Endothelial cell of umbilical vein (primary cell): ENCODE data around the gene GORASP2. TPM values are rescaled to one million over a fixed set of nuclear protein-coding genes. Genes with fewer than 3 reads are reported as not detected.

ENCODE experiments used
- BruUV-seq: library from RNA; stranded (reverse); fragments of 400-500 nt; replicated peaks from 2 replicates; lab custom pipeline; 2021; lab: Mats Ljungman, UMichigan
- CTCF ChIA-PET: fragments of 300-600, 350-600 bp; sonication (Branson Sonifier 250); formaldehyde crosslinking; loops from one replicate; lab custom pipeline; 2021; ENCODE audit warnings: antibody characterized with exemption, inconsistent platforms; lab: Charles Lee
- POLR2A ChIA-PET: fragments of 300-600, 350-600 bp; sonication (Branson Sonifier 250); formaldehyde crosslinking; loops from one replicate; lab custom pipeline; 2021; ENCODE audit warnings: antibody characterized with exemption, inconsistent platforms; lab: Charles Lee
- DNase-seq: peaks from one replicate; pipeline ENCODE4 v3.0.0-alpha.2; 2011; ENCODE audit warnings: low read depth, low spot score
- FAIRE-seq: peaks from 2 replicates; lab custom pipeline; 2011; peaks lifted over from hg19 to GRCh38; lab: Jason Lieb, UNC
- H2AFZ ChIP-seq: 2 replicates; pipeline ENCODE4 v1.6.0; 2012; ENCODE audit warnings: low read depth, low read length, control low read depth, inconsistent platforms
- H3K27ac ChIP-seq: 2 replicates; pipeline ENCODE4 v1.5.1; 2011; ENCODE audit warnings: low read depth, mild to moderate bottlenecking, control low read depth, low read length, moderate library complexity; ENCODE audit not compliant: insufficient read depth
- H3K27me3 ChIP-seq, 2 experiments: 2 replicates each; pipeline versions ENCODE4 v1.6.0 to v1.6.1; 2011; ENCODE audit warnings: low read length in 2 of 2, mixed read lengths in 1 of 2; ENCODE audit not compliant: control insufficient read depth in 2 of 2, insufficient read depth in 2 of 2
- H3K36me3 ChIP-seq, 2 experiments: 2 replicates in 1 of 2; 3 replicates in 1 of 2; pipeline ENCODE4 v1.5.1; 2011; ENCODE audit warnings: low read length in 2 of 2, mild to moderate bottlenecking in 1 of 2, moderate library complexity in 1 of 2; ENCODE audit not compliant: control insufficient read depth in 2 of 2, insufficient read depth in 2 of 2; ENCODE audit errors: extremely low read depth in 1 of 2
- H3K4me1 ChIP-seq: 3 replicates; pipeline ENCODE4 v1.5.1; 2011; ENCODE audit warnings: mild to moderate bottlenecking, low read length; ENCODE audit not compliant: control insufficient read depth, insufficient read depth; ENCODE audit errors: extremely low read depth
- H3K4me2 ChIP-seq: 2 replicates; pipeline ENCODE4 v1.6.1; 2011; ENCODE audit warnings: low read length, control low read depth, mixed read lengths; ENCODE audit not compliant: insufficient read depth
- H3K4me3 ChIP-seq, 3 experiments: fragments of 200-600 bp in 1 of 3; sonication (generic), shearing (Covaris generic) in 1 of 3; replicated peaks in 1 of 3; 2 replicates each; pipeline ENCODE4 v1.5.1; 2011 to 2016; ENCODE audit warnings: control low read depth in 3 of 3, low read length in 3 of 3, mild to moderate bottlenecking in 2 of 3, inconsistent platforms in 1 of 3, low read depth in 1 of 3, moderate library complexity in 1 of 3; ENCODE audit not compliant: insufficient read depth in 1 of 3
- H3K79me2 ChIP-seq: 2 replicates; pipeline ENCODE4 v1.6.0; 2012; ENCODE audit warnings: low read length, inconsistent platforms; ENCODE audit not compliant: control insufficient read depth, insufficient read depth
- H3K9ac ChIP-seq: replicated peaks from 2 replicates; pipeline ENCODE3; 2011; ENCODE audit warnings: low read length, control low read depth; ENCODE audit not compliant: insufficient read depth; ENCODE audit errors: extremely low read depth
- H3K9me1 ChIP-seq: replicated peaks from 3 replicates; pipeline ENCODE4 v1.6.0; 2011; ENCODE audit warnings: mild to moderate bottlenecking, low read length; ENCODE audit not compliant: control insufficient read depth, insufficient read depth; ENCODE audit errors: extremely low read depth
- H3K9me3 ChIP-seq: replicated peaks from 2 replicates; pipeline ENCODE4 v1.5.1; 2012; ENCODE audit warnings: low read length, inconsistent platforms; ENCODE audit not compliant: control insufficient read depth, insufficient read depth
- H4K20me1 ChIP-seq: replicated peaks from 2 replicates; pipeline ENCODE3; 2011; ENCODE audit warnings: mild to moderate bottlenecking, low read length; ENCODE audit not compliant: control insufficient read depth, insufficient read depth; ENCODE audit errors: extremely low read depth
- EZH2 ChIP-seq: IDR thresholded peaks from 2 replicates; pipeline ENCODE4 v1.6.1; 2012; ENCODE audit warnings: borderline replicate concordance, low read depth, mild to moderate bottlenecking, moderate library complexity, low read length, inconsistent platforms; ENCODE audit not compliant: severe bottlenecking
- FOS ChIP-seq: IDR thresholded peaks from 2 replicates; pipeline ENCODE4 v1.6.1; 2011; ENCODE audit warnings: mild to moderate bottlenecking, low read length, moderate library complexity, borderline replicate concordance; ENCODE audit not compliant: insufficient read depth
- GATA2 ChIP-seq: IDR thresholded peaks from 2 replicates; pipeline ENCODE4 v1.7.0; 2011; ENCODE audit warnings: low read depth, mild to moderate bottlenecking, moderate library complexity, mixed read lengths, low read length; ENCODE audit not compliant: insufficient read length, insufficient read depth
- JUN ChIP-seq: IDR thresholded peaks from 2 replicates; pipeline ENCODE4 v1.6.1; 2011; ENCODE audit warnings: borderline replicate concordance, low read depth; ENCODE audit not compliant: insufficient read length, insufficient read depth
- MYC ChIP-seq: IDR thresholded peaks from one replicate; pipeline ENCODE4 v1.6.1; 2011; ENCODE audit warnings: mild to moderate bottlenecking, low read depth, low read length
- POLR2A ChIP-seq: IDR thresholded peaks from 2 replicates; pipeline ENCODE4 v1.6.1; 2012; ENCODE audit warnings: low read depth, mild to moderate bottlenecking, control low read depth, low read length
- POLR2AphosphoS5 ChIP-seq: IDR thresholded peaks from 2 replicates; pipeline ENCODE4 v1.6.1; 2012; ENCODE audit warnings: low read depth, mild to moderate bottlenecking, control low read depth, low read length, moderate library complexity; ENCODE audit not compliant: insufficient read depth
- dilution Hi-C: fragments of 300-500 bp; cut with MboI; formaldehyde crosslinking; loops from one replicate; pipeline ENCODE4 v1.15.0; 2019; ENCODE audit warnings: low sequenced_read_pairs; ENCODE audit not compliant: extremely low pct_ligation_motif_present
- intact Hi-C: fragments of 100-400 bp; cut with micrococcal nuclease; formaldehyde crosslinking; loops from one replicate; pipeline ENCODE4 v1.10.0; 2022
- polyA plus RNA-seq, 4 experiments: library from polyadenylated mRNA; depleted of rRNA in 3 of 4; stranded (reverse) in 3 of 4; unstranded in 1 of 4; fragments of >200 nt; gene quantifications; 2 replicates each; pipeline versions ENCODE4 v1.2.1 to v1.2.3, GENCODE V29; 2011 to 2012; ENCODE audit warnings: missing spikeins in 1 of 4
- total RNA-seq: library from RNA; stranded (reverse); gene quantifications from 2 replicates; pipeline ENCODE4 v1.2.3, GENCODE V29; 2021
- TF ChIP-seq, protein P1 (sequence below): IDR thresholded peaks from 2 replicates; pipeline ENCODE4 v1.6.1; 2011; ENCODE audit not compliant: insufficient read depth, insufficient read length
- TF ChIP-seq, protein P2 (sequence below), 2 donors: IDR thresholded peaks; 1 replicate in 1 of 2; 2 replicates in 1 of 2; pipeline ENCODE4 v1.5.1; 2011; ENCODE audit warnings: low read length in 2 of 2, mild to moderate bottlenecking in 2 of 2, moderate library complexity in 2 of 2, control low read depth in 1 of 2, inconsistent platforms in 1 of 2, low read depth in 1 of 2; ENCODE audit not compliant: insufficient read depth in 1 of 2; ENCODE audit errors: extremely low read depth in 1 of 2

GORASP2 gene
- total and polyA plus RNA-seq, 2 donors (not counting 3 experiments of a cell fraction or from before 2014, with no cell fraction given) = 104 to 245 TPM

DNA sequence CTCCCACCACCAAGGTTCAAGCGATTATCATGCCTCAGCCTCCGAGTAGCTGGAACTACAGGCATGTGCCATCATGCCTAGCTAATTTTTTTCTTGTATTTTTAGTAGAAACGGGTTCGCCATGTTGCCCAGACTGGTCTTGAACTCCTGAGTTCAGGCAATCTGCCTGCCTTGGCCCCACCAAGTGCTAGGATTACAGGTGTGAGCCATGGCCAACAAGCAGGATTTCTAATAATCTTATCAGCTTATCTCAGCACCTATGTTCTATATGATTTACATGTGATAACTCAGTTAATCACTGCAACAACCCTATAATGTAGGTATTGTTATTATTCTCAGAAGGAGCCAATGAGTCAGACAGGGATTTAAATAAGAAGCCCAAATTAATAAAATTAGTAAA is 80.3 kb downstream of the GORASP2 start:
- intact Hi-C loops (no loop called here), dilution Hi-C loops (no loop called here)
- DNase-seq (no peak), FAIRE-seq (no peak)
- ChIA-PET CTCF (interaction anchor here (0.9 to 1.5 kb wide), 4 partner anchors 15 to 407 kb away, joined by 3 to 6 read pairs (median 4); no protein-coding TSS in a partner anchor), POLR2A (no interaction called here)
- Histone ChIP-seq H4K20me1 (no peaks in the 10 kb centered on the region), H3K9ac (no peak overlapping the region), H3K9me3 (no peaks in the 10 kb centered on the region), H3K4me2 (no peak overlapping the region), H3K4me1 (no peaks in the 10 kb centered on the region), H3K36me3 (peaks cover 3 to 11% of the 10 kb centered on the region in 2 experiments), H3K79me2 (no peaks in the 10 kb centered on the region), H3K27ac (no peak overlapping the region), H3K9me1 (no peaks in the 10 kb centered on the region), H3K4me3 (no peak overlapping the region), H3K27me3 (no peaks in the 10 kb centered on the region), H2AFZ (no peak overlapping the region)
- BruUV-seq = no TSS peak
- no peak for TF ChIP-seq MYC
- no peak for TF ChIP-seq GATA2
- TF ChIP-seq, protein P1, sequence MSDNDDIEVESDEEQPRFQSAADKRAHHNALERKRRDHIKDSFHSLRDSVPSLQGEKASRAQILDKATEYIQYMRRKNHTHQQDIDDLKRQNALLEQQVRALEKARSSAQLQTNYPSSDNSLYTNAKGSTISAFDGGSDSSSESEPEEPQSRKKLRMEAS = no peak
- no peak for TF ChIP-seq EZH2
- no peak for TF ChIP-seq FOS
- no peak for TF ChIP-seq JUN

DNA sequence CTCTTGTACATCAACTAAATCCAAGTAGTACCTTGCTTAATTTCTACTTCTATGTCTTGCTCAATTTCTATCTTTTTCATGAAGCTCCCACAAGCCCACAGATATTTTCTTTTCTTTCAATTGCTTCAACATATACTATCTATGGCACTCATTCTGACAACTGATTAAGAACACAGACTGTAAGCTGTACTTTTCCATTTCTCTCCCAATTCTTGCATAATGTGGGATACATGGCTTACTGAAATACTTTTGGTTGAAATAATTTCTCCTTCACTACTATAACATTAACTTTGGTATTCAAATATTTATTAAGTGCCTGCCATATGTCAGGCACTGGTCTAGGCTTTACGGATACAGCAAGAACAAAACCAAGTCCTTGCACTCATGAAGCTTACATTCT is 84.8 kb downstream of the GORASP2 start:
- no peak overlapping the region for H3K4me3 ChIP-seq
- H3K9me1 ChIP-seq = no peaks in the 10 kb centered on the region
- no peak overlapping the region for H3K9ac ChIP-seq
- no peak overlapping the region for H3K27ac ChIP-seq
- no peaks in the 10 kb centered on the region for H3K79me2 ChIP-seq
- H3K4me2 ChIP-seq = no peak overlapping the region
- DNase-seq = no peak
- BruUV-seq = no TSS peak
- no peaks in the 10 kb centered on the region for H3K4me1 ChIP-seq
- H4K20me1 ChIP-seq = no peaks in the 10 kb centered on the region
- ChIA-PET CTCF (no interaction called here), POLR2A (no interaction called here)
- H3K9me3 ChIP-seq = no peaks in the 10 kb centered on the region
- dilution Hi-C loops (no loop called here), intact Hi-C loops (no loop called here)
- no peak for FAIRE-seq
- no peak overlapping the region for H2AFZ ChIP-seq
- no peak for TF ChIP-seq JUN
- no peak for TF ChIP-seq GATA2
- no peak for TF ChIP-seq MYC
- TF ChIP-seq POLR2A = no peak
- TF ChIP-seq, protein P2, sequence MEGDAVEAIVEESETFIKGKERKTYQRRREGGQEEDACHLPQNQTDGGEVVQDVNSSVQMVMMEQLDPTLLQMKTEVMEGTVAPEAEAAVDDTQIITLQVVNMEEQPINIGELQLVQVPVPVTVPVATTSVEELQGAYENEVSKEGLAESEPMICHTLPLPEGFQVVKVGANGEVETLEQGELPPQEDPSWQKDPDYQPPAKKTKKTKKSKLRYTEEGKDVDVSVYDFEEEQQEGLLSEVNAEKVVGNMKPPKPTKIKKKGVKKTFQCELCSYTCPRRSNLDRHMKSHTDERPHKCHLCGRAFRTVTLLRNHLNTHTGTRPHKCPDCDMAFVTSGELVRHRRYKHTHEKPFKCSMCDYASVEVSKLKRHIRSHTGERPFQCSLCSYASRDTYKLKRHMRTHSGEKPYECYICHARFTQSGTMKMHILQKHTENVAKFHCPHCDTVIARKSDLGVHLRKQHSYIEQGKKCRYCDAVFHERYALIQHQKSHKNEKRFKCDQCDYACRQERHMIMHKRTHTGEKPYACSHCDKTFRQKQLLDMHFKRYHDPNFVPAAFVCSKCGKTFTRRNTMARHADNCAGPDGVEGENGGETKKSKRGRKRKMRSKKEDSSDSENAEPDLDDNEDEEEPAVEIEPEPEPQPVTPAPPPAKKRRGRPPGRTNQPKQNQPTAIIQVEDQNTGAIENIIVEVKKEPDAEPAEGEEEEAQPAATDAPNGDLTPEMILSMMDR (IDR thresholded peaks at IDR 0.05; ENCODE audit: extremely low read depth in 1 of 2, insufficient read depth in 1 of 2, low read depth in 1 of 2, low read length in 2 of 2) = no peak
- TF ChIP-seq POLR2AphosphoS5 = no peak
- TF ChIP-seq EZH2 = no peak
- no peak for TF ChIP-seq FOS
- TF ChIP-seq, protein P1 = no peak
- no peaks in the 10 kb centered on the region for H3K27me3 ChIP-seq
- peaks cover 2 to 4% of the 10 kb centered on the region in 2 experiments for H3K36me3 ChIP-seq
